ENCODE results near the gene COL20A1. TPM values are rescaled to one million over a fixed set of nuclear protein-coding genes. Genes with fewer than 3 reads are reported as not detected.

The COL20A1 gene
- total and polyA plus RNA-seq, 9 donors, result 0.10 to 0.54 (median 0.25) TPM; not detected in 5

DNA sequence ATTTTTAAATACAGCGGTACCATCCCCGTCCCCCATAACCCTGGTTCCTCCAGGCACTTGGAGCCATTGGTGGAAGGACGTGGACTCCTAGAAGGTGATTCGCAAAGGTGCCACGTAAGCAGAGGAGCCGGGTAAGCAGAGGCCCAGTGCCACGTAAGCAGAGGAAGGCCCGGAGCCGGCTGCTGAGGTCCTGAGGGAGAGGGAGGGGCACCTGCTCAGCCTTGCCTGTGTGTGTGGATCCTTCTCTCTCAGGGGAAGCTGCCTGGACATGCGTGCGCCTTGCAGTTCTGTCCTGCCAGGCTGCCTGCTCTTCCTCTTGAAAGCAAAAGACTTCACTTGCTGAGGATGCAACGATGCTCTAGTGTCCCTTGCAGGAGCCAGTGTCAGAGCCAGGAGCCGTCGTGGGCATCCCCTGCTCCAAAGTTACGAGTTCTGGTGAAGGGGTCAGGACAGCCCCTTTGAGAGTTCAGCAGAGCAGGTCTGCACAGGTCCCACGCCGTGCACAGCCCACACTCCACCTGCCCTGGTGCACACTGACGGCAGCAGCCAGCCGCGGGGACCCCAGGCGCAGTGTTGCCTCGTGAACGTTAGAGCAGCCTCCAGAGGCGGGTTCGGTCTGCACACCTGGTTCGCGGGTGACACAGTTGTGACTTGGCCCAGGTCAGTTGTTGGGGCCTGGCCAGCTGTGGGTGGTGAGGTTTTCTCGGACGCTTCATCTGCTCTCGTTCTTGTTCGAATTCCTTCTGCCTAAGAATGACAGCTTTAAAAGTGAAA lies 36.9 kb upstream of the COL20A1 start:
- DNase-seq, result no peak
- no peak for TF ChIP-seq EP300 (IDR thresholded peaks at IDR 0.05)
- TF ChIP-seq POLR2A (IDR thresholded peaks at IDR 0.05), result no peak
- no peak for TF ChIP-seq CTCF (IDR thresholded peaks at IDR 0.05)
- H3K27me3 ChIP-seq, result no peaks in the 10 kb centered on the region
- intact Hi-C loops (cut with DNase I), result no loop called here
- WGBS, 3 donors, result 65 to 70% (median 69%) methylated on average over 31 of the region's 31 CpGs
- H3K27ac ChIP-seq, result no peak overlapping the region
- no peaks in the 10 kb centered on the region for H3K9me3 ChIP-seq
- no peaks in the 10 kb centered on the region for H3K4me1 ChIP-seq (ENCODE audit: insufficient read depth)
- no peak overlapping the region for H3K4me3 ChIP-seq
- H3K36me3 ChIP-seq, result no peaks in the 10 kb centered on the region

GRCh38 chr20:63256954-63257353 lies 36.0 kb upstream of the COL20A1 start:
- WGBS, 3 donors, result 89 to 95% (median 92%) methylated on average over 4 of the region's 4 CpGs
- no peaks in the 10 kb centered on the region for H3K27me3 ChIP-seq

GRCh38 chr20:63257629-63258028 lies 35.4 kb upstream of the COL20A1 start:
- H3K4me3 ChIP-seq, result no peak overlapping the region
- no peak for DNase-seq
- no peak overlapping the region for H3K27ac ChIP-seq
- H3K9me3 ChIP-seq, result no peaks in the 10 kb centered on the region
- TF ChIP-seq CTCF (IDR thresholded peaks at IDR 0.05), result no peak
- TF ChIP-seq EP300 (IDR thresholded peaks at IDR 0.05), result no peak
- no peak for TF ChIP-seq POLR2A (IDR thresholded peaks at IDR 0.05)
- no peaks in the 10 kb centered on the region for H3K36me3 ChIP-seq
- no peaks in the 10 kb centered on the region for H3K27me3 ChIP-seq
- 88 to 91% (median 90%) methylated on average over 13 of the region's 13 CpGs for WGBS, 3 donors
- intact Hi-C loops (cut with DNase I), result no loop called here
- H3K4me1 ChIP-seq (ENCODE audit: insufficient read depth), result no peaks in the 10 kb centered on the region

More at GRCh38 chr20:63256954-63257353, 36.0 kb upstream of the COL20A1 start:
- Histone ChIP-seq H3K4me1 (ENCODE audit: insufficient read depth) (no peaks in the 10 kb centered on the region), H3K4me3 (no peak overlapping the region), H3K36me3 (no peaks in the 10 kb centered on the region), H3K9me3 (no peaks in the 10 kb centered on the region), H3K27ac (no peak overlapping the region)
- TF ChIP-seq CTCF (IDR thresholded peaks at IDR 0.05) (no peak), POLR2A (IDR thresholded peaks at IDR 0.05) (no peak), EP300 (IDR thresholded peaks at IDR 0.05) (no peak)
- intact Hi-C loops (cut with DNase I), result no loop called here
- no peak for DNase-seq

GRCh38 chr20:63258781-63259180 lies 34.2 kb upstream of the COL20A1 start:
- 8 to 16% (median 11%) methylated on average over 8 of the region's 8 CpGs for WGBS, 3 donors
- no peaks in the 10 kb centered on the region for H3K9me3 ChIP-seq
- DNase-seq, result peak in 1 of 5 donors; percentile 45
- no peaks in the 10 kb centered on the region for H3K36me3 ChIP-seq
- no peak overlapping the region for H3K4me3 ChIP-seq
- no peaks in the 10 kb centered on the region for H3K27me3 ChIP-seq
- intact Hi-C loops (cut with DNase I), result no loop called here
- no peak overlapping the region for H3K27ac ChIP-seq
- TF ChIP-seq POLR2A (IDR thresholded peaks at IDR 0.05) (no peak), CTCF (IDR thresholded peaks at IDR 0.05) (no peak)
- H3K4me1 ChIP-seq (ENCODE audit: insufficient read depth), result no peaks in the 10 kb centered on the region
